ENCODE measurements around the gene AMIGO3.
A peak's percentile ranks its signal among the peaks of the same experiment; 100 is the strongest.
"Not testable (repeated sequence)": the region's sequence is repeated elsewhere in the genome, so short reads cannot be mapped to it uniquely, and the experiment has no call there.

Gene AMIGO3

GRCh38 chr3:49700453-49701128, 18.9 kb downstream of the AMIGO3 start:
- peak overlapping the region; percentile 14 for H3K27ac ChIP-seq
- DNase-seq (ENCODE audit: low spot score) = no peak
- TF ChIP-seq CTCF (conservative IDR thresholded peaks at IDR 0.05; ENCODE audit: low read depth) = no peak
- ChIA-PET CTCF (interaction anchor here (0.6 to 1.2 kb wide), 2 partner anchors 12 to 187 kb away, joined by 3 to 4 read pairs; no protein-coding TSS in a partner anchor), POLR2A (ENCODE audit: low non-redundant PET) (no interaction called here)

- CTCF ChIA-PET = interaction anchor here (1.2 kb wide), 1 partner anchor 12 kb away, joined by 4 read pairs; no protein-coding TSS in a partner anchor
- POLR2A ChIA-PET (ENCODE audit: low non-redundant PET) = no interaction called here
These were observed 19.5 kb downstream of the AMIGO3 start for GRCh38 chr3:49700014-49700413.

GRCh38 chr3:49699281-49699979, 20.1 kb downstream of the AMIGO3 start:
- H3K27ac ChIP-seq = peak overlapping the region; percentile 23
- TF ChIP-seq CTCF (conservative IDR thresholded peaks at IDR 0.05; ENCODE audit: low read depth) = no peak
- ChIA-PET POLR2A (ENCODE audit: low non-redundant PET) (no interaction called here), CTCF (no interaction called here)
- no peak for DNase-seq (ENCODE audit: low spot score)

More at GRCh38 chr3:49700014-49700413, 19.5 kb downstream of the AMIGO3 start:
- TF ChIP-seq CTCF (conservative IDR thresholded peaks at IDR 0.05; ENCODE audit: low read depth) = no peak
- H3K27ac ChIP-seq = peak overlapping the region; percentile 14
- no peak for DNase-seq (ENCODE audit: low spot score)

GRCh38 chr3:49695350-49696015, 24.0 kb downstream of the AMIGO3 start:
- CTCF ChIA-PET; POLR2A ChIA-PET (ENCODE audit: low non-redundant PET); DNase-seq (ENCODE audit: low spot score); H3K27ac ChIP-seq: not testable (repeated sequence)

- CTCF ChIA-PET = interaction anchor here (0.6 kb wide), 1 partner anchor 320 kb away, joined by 3 read pairs; no protein-coding TSS in a partner anchor
- POLR2A ChIA-PET (ENCODE audit: low non-redundant PET); DNase-seq (ENCODE audit: low spot score); H3K27ac ChIP-seq: not testable (repeated sequence)
These were observed 24.9 kb downstream of the AMIGO3 start for GRCh38 chr3:49694409-49695070.

GRCh38 chr3:49691481-49691880, 28.0 kb downstream of the AMIGO3 start:
- CTCF ChIA-PET; POLR2A ChIA-PET (ENCODE audit: low non-redundant PET); DNase-seq (ENCODE audit: low spot score): not testable (repeated sequence)
- H3K27ac ChIP-seq = peak overlapping the region; percentile 8; the same call in 1 of the 2 replicates

- CTCF ChIA-PET; DNase-seq (ENCODE audit: low spot score); POLR2A ChIA-PET (ENCODE audit: low non-redundant PET): not testable (repeated sequence)
- peak overlapping the region; percentile 8; the same call in 1 of the 2 replicates for H3K27ac ChIP-seq
These were observed 28.6 kb downstream of the AMIGO3 start for GRCh38 chr3:49690856-49691255.

GRCh38 chr3:49689908-49690624, 29.4 kb downstream of the AMIGO3 start:
- POLR2A ChIA-PET (ENCODE audit: low non-redundant PET); DNase-seq (ENCODE audit: low spot score); CTCF ChIA-PET: not testable (repeated sequence)
- H3K27ac ChIP-seq = peak overlapping the region; percentile 69

All from RWPE1 (cell line).